ENCODE results near the gene FMNL1.

The FMNL1 gene, protein sequence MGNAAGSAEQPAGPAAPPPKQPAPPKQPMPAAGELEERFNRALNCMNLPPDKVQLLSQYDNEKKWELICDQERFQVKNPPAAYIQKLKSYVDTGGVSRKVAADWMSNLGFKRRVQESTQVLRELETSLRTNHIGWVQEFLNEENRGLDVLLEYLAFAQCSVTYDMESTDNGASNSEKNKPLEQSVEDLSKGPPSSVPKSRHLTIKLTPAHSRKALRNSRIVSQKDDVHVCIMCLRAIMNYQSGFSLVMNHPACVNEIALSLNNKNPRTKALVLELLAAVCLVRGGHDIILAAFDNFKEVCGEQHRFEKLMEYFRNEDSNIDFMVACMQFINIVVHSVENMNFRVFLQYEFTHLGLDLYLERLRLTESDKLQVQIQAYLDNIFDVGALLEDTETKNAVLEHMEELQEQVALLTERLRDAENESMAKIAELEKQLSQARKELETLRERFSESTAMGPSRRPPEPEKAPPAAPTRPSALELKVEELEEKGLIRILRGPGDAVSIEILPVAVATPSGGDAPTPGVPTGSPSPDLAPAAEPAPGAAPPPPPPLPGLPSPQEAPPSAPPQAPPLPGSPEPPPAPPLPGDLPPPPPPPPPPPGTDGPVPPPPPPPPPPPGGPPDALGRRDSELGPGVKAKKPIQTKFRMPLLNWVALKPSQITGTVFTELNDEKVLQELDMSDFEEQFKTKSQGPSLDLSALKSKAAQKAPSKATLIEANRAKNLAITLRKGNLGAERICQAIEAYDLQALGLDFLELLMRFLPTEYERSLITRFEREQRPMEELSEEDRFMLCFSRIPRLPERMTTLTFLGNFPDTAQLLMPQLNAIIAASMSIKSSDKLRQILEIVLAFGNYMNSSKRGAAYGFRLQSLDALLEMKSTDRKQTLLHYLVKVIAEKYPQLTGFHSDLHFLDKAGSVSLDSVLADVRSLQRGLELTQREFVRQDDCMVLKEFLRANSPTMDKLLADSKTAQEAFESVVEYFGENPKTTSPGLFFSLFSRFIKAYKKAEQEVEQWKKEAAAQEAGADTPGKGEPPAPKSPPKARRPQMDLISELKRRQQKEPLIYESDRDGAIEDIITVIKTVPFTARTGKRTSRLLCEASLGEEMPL
- 439 to 495 (median 482) reads per million in 3 donors for total RNA-seq

- DNase-seq: peak; percentile 47 to 51 (median 51)
- no peaks in the 10 kb centered on the region for H3K9me3 ChIP-seq (ENCODE audit: control insufficient read depth, low read length)
- peaks cover 10% of the 10 kb centered on the region for H3K36me3 ChIP-seq (ENCODE audit: control insufficient read depth, insufficient read depth, low read length)
- peak within 1 kb of the TSS; percentile 100 for H3K27ac ChIP-seq (ENCODE audit: insufficient read depth, low read length, poor library complexity, severe bottlenecking)
- H3K4me1 ChIP-seq (ENCODE audit: control insufficient read depth, insufficient read depth, low read length, poor library complexity, severe bottlenecking): peaks cover 48% of the 10 kb centered on the region
- H3K4me3 ChIP-seq (ENCODE audit: insufficient read depth, low read depth, low read length, poor library complexity, severe bottlenecking): peak within 1 kb of the TSS; percentile 79
- no peaks in the 10 kb centered on the region for H3K27me3 ChIP-seq (replicated peaks; ENCODE audit: control insufficient read depth, insufficient read depth, low read length, poor library complexity, severe bottlenecking)
Measured at GRCh38 chr17:45221081-45222013, at the start of gene FMNL1. TSS of gene FMNL1 (plus strand) at chr17:45221885. CDS start at chr17:45222125, 240 bp downstream.

- no peaks in the 10 kb centered on the region for H3K9me3 ChIP-seq (ENCODE audit: control insufficient read depth, low read length)
- H3K36me3 ChIP-seq (ENCODE audit: control insufficient read depth, insufficient read depth, low read length): no peaks in the 10 kb centered on the region
- DNase-seq: no peak
- peak overlapping the region; percentile 43 for H3K4me3 ChIP-seq (ENCODE audit: insufficient read depth, low read depth, low read length, poor library complexity, severe bottlenecking)
- peaks cover 16% of the 10 kb centered on the region for H3K4me1 ChIP-seq (ENCODE audit: control insufficient read depth, insufficient read depth, low read length, poor library complexity, severe bottlenecking)
- H3K27me3 ChIP-seq (replicated peaks; ENCODE audit: control insufficient read depth, insufficient read depth, low read length, poor library complexity, severe bottlenecking): no peaks in the 10 kb centered on the region
- H3K27ac ChIP-seq (ENCODE audit: insufficient read depth, low read length, poor library complexity, severe bottlenecking): peak overlapping the region; percentile 18
Measured at GRCh38 chr17:45172232-45172540, 49.5 kb upstream of the FMNL1 start.

DNA sequence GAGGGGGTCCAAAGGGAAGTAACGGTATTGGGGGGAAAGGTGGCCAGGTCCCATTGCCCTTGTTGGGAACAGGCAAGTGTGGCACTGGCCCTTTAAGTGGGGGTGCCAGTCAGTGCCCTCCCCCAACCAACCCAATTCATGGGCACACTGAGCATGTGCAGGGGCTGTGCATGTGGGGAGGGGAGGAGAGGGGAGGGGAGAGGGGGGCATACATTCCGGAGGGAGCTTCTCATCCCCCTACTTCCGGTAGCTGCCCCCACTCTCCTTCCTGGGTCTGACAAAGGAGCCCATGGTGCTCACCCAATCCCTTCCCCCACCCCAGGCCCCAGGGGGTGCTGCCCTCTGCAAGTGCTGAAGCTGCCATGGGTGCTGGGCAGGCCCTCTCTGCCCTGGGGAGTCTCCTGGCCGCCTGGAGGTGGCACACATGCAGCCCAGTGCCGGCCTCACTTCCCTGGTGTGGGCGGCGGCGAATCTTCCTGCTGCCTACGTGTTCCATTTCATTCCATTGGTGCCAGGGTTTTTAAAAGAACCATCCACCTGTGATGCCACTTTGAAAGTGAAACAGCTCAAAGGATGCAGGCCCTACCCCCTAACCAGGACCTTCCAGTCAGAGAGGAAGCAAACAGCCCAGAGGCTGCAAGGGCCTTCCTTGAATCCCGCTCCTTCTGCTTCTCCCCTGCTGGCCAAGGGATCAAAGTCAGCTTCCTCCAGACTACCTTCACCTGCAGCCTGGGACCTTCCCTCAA lies 49.0 kb upstream of the FMNL1 start:
- Histone ChIP-seq H3K27me3 (replicated peaks; ENCODE audit: control insufficient read depth, insufficient read depth, low read length, poor library complexity, severe bottlenecking) (no peaks in the 10 kb centered on the region), H3K4me3 (ENCODE audit: insufficient read depth, low read depth, low read length, poor library complexity, severe bottlenecking) (peak overlapping the region; percentile 43), H3K36me3 (ENCODE audit: control insufficient read depth, insufficient read depth, low read length) (no peaks in the 10 kb centered on the region), H3K9me3 (ENCODE audit: control insufficient read depth, low read length) (no peaks in the 10 kb centered on the region), H3K27ac (ENCODE audit: insufficient read depth, low read length, poor library complexity, severe bottlenecking) (peak overlapping the region; percentile 53), H3K4me1 (ENCODE audit: control insufficient read depth, insufficient read depth, low read length, poor library complexity, severe bottlenecking) (peaks cover 16% of the 10 kb centered on the region)
- peak in 1 of 3 donors; percentile 8 for DNase-seq

GRCh38 chr17:45175759-45176115 lies 45.9 kb upstream of the FMNL1 start:
- Histone ChIP-seq H3K36me3 (ENCODE audit: control insufficient read depth, insufficient read depth, low read length) (no peaks in the 10 kb centered on the region), H3K4me1 (ENCODE audit: control insufficient read depth, insufficient read depth, low read length, poor library complexity, severe bottlenecking) (peaks cover 16% of the 10 kb centered on the region), H3K27me3 (replicated peaks; ENCODE audit: control insufficient read depth, insufficient read depth, low read length, poor library complexity, severe bottlenecking) (no peaks in the 10 kb centered on the region), H3K4me3 (ENCODE audit: insufficient read depth, low read depth, low read length, poor library complexity, severe bottlenecking) (no peak overlapping the region), H3K27ac (ENCODE audit: insufficient read depth, low read length, poor library complexity, severe bottlenecking) (no peak overlapping the region), H3K9me3 (ENCODE audit: control insufficient read depth, low read length) (no peaks in the 10 kb centered on the region)
- no peak for DNase-seq

GRCh38 chr17:45177563-45177962 lies 44.1 kb upstream of the FMNL1 start:
- Histone ChIP-seq H3K4me1 (ENCODE audit: control insufficient read depth, insufficient read depth, low read length, poor library complexity, severe bottlenecking) (peaks cover 6% of the 10 kb centered on the region), H3K27me3 (replicated peaks; ENCODE audit: control insufficient read depth, insufficient read depth, low read length, poor library complexity, severe bottlenecking) (no peaks in the 10 kb centered on the region), H3K36me3 (ENCODE audit: control insufficient read depth, insufficient read depth, low read length) (no peaks in the 10 kb centered on the region), H3K9me3 (ENCODE audit: control insufficient read depth, low read length) (no peaks in the 10 kb centered on the region), H3K27ac (ENCODE audit: insufficient read depth, low read length, poor library complexity, severe bottlenecking) (no peak overlapping the region), H3K4me3 (ENCODE audit: insufficient read depth, low read depth, low read length, poor library complexity, severe bottlenecking) (no peak overlapping the region)
- no peak for DNase-seq

GRCh38 chr17:45184144-45184543 lies 37.5 kb upstream of the FMNL1 start:
- no peaks in the 10 kb centered on the region for H3K4me1 ChIP-seq (ENCODE audit: control insufficient read depth, insufficient read depth, low read length, poor library complexity, severe bottlenecking)
- no peaks in the 10 kb centered on the region for H3K27me3 ChIP-seq (replicated peaks; ENCODE audit: control insufficient read depth, insufficient read depth, low read length, poor library complexity, severe bottlenecking)
- H3K9me3 ChIP-seq (ENCODE audit: control insufficient read depth, low read length): no peaks in the 10 kb centered on the region
- no peak overlapping the region for H3K4me3 ChIP-seq (ENCODE audit: insufficient read depth, low read depth, low read length, poor library complexity, severe bottlenecking)
- H3K27ac ChIP-seq (ENCODE audit: insufficient read depth, low read length, poor library complexity, severe bottlenecking): no peak overlapping the region
- no peak for DNase-seq
- H3K36me3 ChIP-seq (ENCODE audit: control insufficient read depth, insufficient read depth, low read length): no peaks in the 10 kb centered on the region

DNA sequence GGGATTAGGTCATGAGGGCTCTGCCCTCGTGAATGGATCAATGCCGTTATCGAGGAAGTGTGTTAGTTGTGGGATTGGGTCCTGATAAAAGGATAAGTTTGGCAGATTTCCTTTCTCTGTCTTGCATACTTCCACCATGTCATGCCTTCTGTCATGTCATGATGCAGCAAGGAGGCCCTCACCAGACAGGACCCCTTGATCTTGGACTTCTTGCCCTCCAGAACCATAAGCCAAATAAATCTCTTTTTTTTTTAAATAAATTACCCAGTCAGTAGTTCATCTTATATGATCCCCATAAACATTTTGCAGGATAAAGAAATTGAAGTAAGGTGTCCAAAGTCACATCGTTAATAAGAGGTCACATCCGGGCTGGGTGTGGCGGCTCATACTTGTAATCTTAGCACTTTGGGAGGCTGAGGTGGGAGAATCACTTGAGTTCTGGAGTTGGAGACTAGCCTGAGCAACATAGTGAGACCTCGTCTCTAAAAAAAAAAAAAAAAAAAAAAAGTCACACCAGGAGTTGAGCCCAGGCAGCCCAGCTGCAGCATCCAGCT lies 34.8 kb upstream of the FMNL1 start:
- H3K9me3 ChIP-seq (ENCODE audit: control insufficient read depth, low read length): no peaks in the 10 kb centered on the region
- no peaks in the 10 kb centered on the region for H3K27me3 ChIP-seq (replicated peaks; ENCODE audit: control insufficient read depth, insufficient read depth, low read length, poor library complexity, severe bottlenecking)
- no peaks in the 10 kb centered on the region for H3K36me3 ChIP-seq (ENCODE audit: control insufficient read depth, insufficient read depth, low read length)
- no peak for DNase-seq
- H3K4me3 ChIP-seq (ENCODE audit: insufficient read depth, low read depth, low read length, poor library complexity, severe bottlenecking): no peak overlapping the region
- H3K4me1 ChIP-seq (ENCODE audit: control insufficient read depth, insufficient read depth, low read length, poor library complexity, severe bottlenecking): no peaks in the 10 kb centered on the region
- H3K27ac ChIP-seq (ENCODE audit: insufficient read depth, low read length, poor library complexity, severe bottlenecking): no peak overlapping the region

DNA sequence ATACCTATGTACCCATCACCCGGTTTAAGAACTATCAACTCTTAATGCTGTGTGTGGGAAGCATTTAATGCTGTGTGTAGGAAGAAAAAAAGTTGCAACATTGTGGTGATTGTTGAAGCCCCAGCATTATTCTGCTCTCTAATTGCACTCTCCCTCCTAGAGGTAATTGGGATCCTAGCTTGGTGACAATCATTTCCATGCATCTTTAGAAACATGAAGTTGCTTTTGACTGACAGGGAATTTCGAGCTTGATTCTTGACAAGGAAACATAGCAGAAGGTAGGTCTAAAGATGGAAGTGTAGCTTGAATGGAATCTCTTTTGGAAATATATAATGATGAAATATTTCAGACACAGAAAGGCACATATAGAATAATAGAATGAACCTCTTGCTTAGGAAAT lies 32.7 kb upstream of the FMNL1 start:
- Histone ChIP-seq H3K27me3 (replicated peaks; ENCODE audit: control insufficient read depth, insufficient read depth, low read length, poor library complexity, severe bottlenecking) (no peaks in the 10 kb centered on the region), H3K36me3 (ENCODE audit: control insufficient read depth, insufficient read depth, low read length) (no peaks in the 10 kb centered on the region), H3K9me3 (ENCODE audit: control insufficient read depth, low read length) (no peaks in the 10 kb centered on the region), H3K4me3 (ENCODE audit: insufficient read depth, low read depth, low read length, poor library complexity, severe bottlenecking) (no peak overlapping the region), H3K4me1 (ENCODE audit: control insufficient read depth, insufficient read depth, low read length, poor library complexity, severe bottlenecking) (no peaks in the 10 kb centered on the region), H3K27ac (ENCODE audit: insufficient read depth, low read length, poor library complexity, severe bottlenecking) (no peak overlapping the region)
- no peak for DNase-seq

Measured in effector memory CD4-positive, alpha-beta T cell (primary cell).